ENCODE results near the gene ATP1B1.

ATP1B1 gene

GRCh38 chr1:169090900-169091311, 15.6 kb upstream of the ATP1B1 start:
- Histone ChIP-seq H3K27me3 (ENCODE audit: insufficient read depth, low read depth) (no peaks in the 10 kb centered on the region), H3K4me2 (no peak overlapping the region), H3K4me1 (ENCODE audit: low read depth, poor library complexity, severe bottlenecking) (no peaks in the 10 kb centered on the region), H3K9ac (no peak overlapping the region), H3K36me3 (ENCODE audit: insufficient read depth) (no peaks in the 10 kb centered on the region), H4K20me1 (ENCODE audit: insufficient read depth) (no peaks in the 10 kb centered on the region), H3K4me3 (IDR thresholded peaks at IDR 0.05; ENCODE audit: insufficient read depth, low read depth, low read length) (no peak overlapping the region), H3K79me2 (ENCODE audit: insufficient read depth, low read depth) (no peaks in the 10 kb centered on the region), H3K27ac (no peak overlapping the region), H2AFZ (ENCODE audit: low read depth) (no peak overlapping the region)
- TF ChIP-seq, protein P1, sequence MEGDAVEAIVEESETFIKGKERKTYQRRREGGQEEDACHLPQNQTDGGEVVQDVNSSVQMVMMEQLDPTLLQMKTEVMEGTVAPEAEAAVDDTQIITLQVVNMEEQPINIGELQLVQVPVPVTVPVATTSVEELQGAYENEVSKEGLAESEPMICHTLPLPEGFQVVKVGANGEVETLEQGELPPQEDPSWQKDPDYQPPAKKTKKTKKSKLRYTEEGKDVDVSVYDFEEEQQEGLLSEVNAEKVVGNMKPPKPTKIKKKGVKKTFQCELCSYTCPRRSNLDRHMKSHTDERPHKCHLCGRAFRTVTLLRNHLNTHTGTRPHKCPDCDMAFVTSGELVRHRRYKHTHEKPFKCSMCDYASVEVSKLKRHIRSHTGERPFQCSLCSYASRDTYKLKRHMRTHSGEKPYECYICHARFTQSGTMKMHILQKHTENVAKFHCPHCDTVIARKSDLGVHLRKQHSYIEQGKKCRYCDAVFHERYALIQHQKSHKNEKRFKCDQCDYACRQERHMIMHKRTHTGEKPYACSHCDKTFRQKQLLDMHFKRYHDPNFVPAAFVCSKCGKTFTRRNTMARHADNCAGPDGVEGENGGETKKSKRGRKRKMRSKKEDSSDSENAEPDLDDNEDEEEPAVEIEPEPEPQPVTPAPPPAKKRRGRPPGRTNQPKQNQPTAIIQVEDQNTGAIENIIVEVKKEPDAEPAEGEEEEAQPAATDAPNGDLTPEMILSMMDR (conservative IDR thresholded peaks at IDR 0.05; ENCODE audit: low read depth, low read length) = no peak

GRCh38 chr1:169091480-169091941, 15.0 kb upstream of the ATP1B1 start:
- H3K4me1 ChIP-seq (ENCODE audit: low read depth, poor library complexity, severe bottlenecking) = no peaks in the 10 kb centered on the region
- no peak overlapping the region for H3K4me2 ChIP-seq
- H2AFZ ChIP-seq (ENCODE audit: low read depth) = no peak overlapping the region
- no peaks in the 10 kb centered on the region for H4K20me1 ChIP-seq (ENCODE audit: insufficient read depth)
- H3K79me2 ChIP-seq (ENCODE audit: insufficient read depth, low read depth) = no peaks in the 10 kb centered on the region
- H3K36me3 ChIP-seq (ENCODE audit: insufficient read depth) = no peaks in the 10 kb centered on the region
- TF ChIP-seq, protein P1 (conservative IDR thresholded peaks at IDR 0.05; ENCODE audit: low read depth, low read length) = no peak
- no peak overlapping the region for H3K27ac ChIP-seq
- no peak overlapping the region for H3K9ac ChIP-seq
- no peak overlapping the region for H3K4me3 ChIP-seq (IDR thresholded peaks at IDR 0.05; ENCODE audit: insufficient read depth, low read depth, low read length)
- no peaks in the 10 kb centered on the region for H3K27me3 ChIP-seq (ENCODE audit: insufficient read depth, low read depth)

DNA sequence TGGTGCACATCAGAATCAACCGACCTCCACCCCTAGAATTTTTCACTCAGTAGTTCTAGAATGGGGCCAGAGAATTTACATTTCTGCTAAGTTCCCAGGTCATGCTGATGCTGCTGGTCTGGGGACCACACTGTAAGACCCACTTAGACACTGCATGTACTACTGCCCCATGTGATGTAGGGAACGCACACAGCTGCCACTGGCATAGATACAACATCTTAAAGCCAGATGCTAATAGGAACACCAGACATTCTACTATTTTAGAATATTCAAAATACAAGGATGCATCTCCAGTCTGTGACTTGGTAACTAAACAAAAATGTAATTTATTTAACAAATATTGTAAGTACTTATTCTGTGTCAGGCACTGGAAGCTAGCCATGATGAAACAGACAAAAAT, 14.1 kb upstream of the ATP1B1 start:
- no peak overlapping the region for H3K9ac ChIP-seq
- H4K20me1 ChIP-seq (ENCODE audit: insufficient read depth) = no peaks in the 10 kb centered on the region
- H3K4me1 ChIP-seq (ENCODE audit: low read depth, poor library complexity, severe bottlenecking) = no peaks in the 10 kb centered on the region
- TF ChIP-seq, protein P1 (conservative IDR thresholded peaks at IDR 0.05; ENCODE audit: low read depth, low read length) = no peak
- H3K27me3 ChIP-seq (ENCODE audit: insufficient read depth, low read depth) = no peaks in the 10 kb centered on the region
- H3K27ac ChIP-seq = no peak overlapping the region
- no peak overlapping the region for H3K4me2 ChIP-seq
- H3K4me3 ChIP-seq (IDR thresholded peaks at IDR 0.05; ENCODE audit: insufficient read depth, low read depth, low read length) = no peak overlapping the region
- H3K79me2 ChIP-seq (ENCODE audit: insufficient read depth, low read depth) = no peaks in the 10 kb centered on the region
- H3K36me3 ChIP-seq (ENCODE audit: insufficient read depth) = no peaks in the 10 kb centered on the region
- no peak overlapping the region for H2AFZ ChIP-seq (ENCODE audit: low read depth)

DNA sequence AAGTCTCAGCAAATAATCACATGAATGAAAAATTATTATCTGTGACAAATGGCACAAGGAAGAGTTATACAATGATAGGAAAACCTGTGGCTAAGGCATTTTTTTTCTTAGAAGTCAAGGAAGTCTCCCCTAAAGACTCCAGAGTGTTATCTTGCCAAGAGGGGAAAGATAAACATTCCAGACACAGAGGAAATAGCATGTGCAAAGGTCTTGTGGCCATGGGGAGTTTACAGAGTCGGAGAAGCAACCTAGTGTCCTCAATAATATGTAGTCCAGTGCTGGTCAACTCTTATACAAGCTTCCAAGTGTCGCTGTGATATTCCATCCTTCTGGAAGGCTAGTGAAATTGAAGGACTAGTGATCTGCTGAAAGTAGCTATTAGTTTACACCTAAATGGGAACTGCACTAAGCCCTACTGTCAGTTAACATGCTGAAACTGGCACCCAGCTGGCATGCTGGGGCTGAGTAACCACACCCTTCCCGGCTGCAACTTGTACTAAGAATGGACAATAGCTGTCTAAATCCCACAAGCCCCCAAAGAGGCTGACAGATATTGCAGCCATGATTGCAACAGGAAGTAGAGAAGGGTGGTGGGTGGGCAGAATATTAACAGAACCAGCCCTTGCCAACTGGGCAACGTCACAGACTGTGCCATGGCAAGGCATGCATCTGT, 11.5 kb upstream of the ATP1B1 start:
- no peak overlapping the region for H3K4me2 ChIP-seq
- TF ChIP-seq, protein P1 (conservative IDR thresholded peaks at IDR 0.05; ENCODE audit: low read depth, low read length) = no peak
- no peaks in the 10 kb centered on the region for H3K36me3 ChIP-seq (ENCODE audit: insufficient read depth)
- no peak overlapping the region for H3K4me3 ChIP-seq (IDR thresholded peaks at IDR 0.05; ENCODE audit: insufficient read depth, low read depth, low read length)
- H3K4me1 ChIP-seq (ENCODE audit: low read depth, poor library complexity, severe bottlenecking) = no peaks in the 10 kb centered on the region
- H2AFZ ChIP-seq (ENCODE audit: low read depth) = no peak overlapping the region
- no peaks in the 10 kb centered on the region for H4K20me1 ChIP-seq (ENCODE audit: insufficient read depth)
- H3K79me2 ChIP-seq (ENCODE audit: insufficient read depth, low read depth) = no peaks in the 10 kb centered on the region
- no peak overlapping the region for H3K27ac ChIP-seq
- H3K27me3 ChIP-seq (ENCODE audit: insufficient read depth, low read depth) = no peaks in the 10 kb centered on the region
- H3K9ac ChIP-seq = no peak overlapping the region
